GM21528 (cell line): ENCODE measurements around the gene SYNDIG1.
A peak's percentile ranks its signal among the peaks of the same experiment; 100 is the strongest.
"Not testable (repeated sequence)": the region's sequence is repeated elsewhere in the genome, so short reads cannot be mapped to it uniquely, and the experiment has no call there.

ENCODE experiments used
- ATAC-seq: cut with Tn5 transposase; IDR thresholded peaks from one replicate; pipeline ENCODE4 v1.9.1; 2021; ENCODE audit warnings: mild to moderate bottlenecking, moderate library complexity; ENCODE audit not compliant: unreplicated experiment, low FRiP score

SYNDIG1 gene

DNA sequence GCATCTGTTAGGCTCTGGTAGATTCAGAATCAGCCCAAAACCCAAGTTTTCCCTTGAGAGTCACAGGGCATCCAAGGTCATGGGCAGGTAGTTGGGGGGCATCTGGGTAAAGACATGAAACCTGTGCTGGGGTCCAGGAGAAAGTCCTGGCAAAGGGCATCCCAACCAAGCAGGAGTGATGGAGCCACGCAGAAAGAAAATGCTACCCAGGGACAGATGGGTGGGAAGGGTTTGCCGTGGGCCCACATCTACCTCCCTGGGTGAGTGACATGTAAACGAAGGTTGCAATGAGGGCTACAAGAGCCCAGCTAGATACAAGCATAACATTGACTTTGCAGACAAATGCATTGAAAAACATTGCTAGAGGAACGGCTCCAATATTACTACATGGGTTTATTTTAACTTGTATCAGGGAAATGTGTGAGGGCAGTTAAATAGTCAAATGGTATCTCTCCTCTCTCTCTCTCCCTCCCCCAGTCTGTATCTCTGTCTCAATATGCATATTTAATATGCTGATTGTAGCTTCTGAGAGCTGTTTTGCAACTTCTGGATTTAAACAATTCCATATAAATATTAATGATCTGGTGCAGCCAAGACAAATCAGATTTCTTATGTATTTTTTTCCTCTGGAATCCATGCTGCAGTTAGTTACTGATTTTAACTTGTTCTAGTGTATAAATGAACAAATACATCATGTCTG is 135.7 kb downstream of the SYNDIG1 start:
- no peak for ATAC-seq

DNA sequence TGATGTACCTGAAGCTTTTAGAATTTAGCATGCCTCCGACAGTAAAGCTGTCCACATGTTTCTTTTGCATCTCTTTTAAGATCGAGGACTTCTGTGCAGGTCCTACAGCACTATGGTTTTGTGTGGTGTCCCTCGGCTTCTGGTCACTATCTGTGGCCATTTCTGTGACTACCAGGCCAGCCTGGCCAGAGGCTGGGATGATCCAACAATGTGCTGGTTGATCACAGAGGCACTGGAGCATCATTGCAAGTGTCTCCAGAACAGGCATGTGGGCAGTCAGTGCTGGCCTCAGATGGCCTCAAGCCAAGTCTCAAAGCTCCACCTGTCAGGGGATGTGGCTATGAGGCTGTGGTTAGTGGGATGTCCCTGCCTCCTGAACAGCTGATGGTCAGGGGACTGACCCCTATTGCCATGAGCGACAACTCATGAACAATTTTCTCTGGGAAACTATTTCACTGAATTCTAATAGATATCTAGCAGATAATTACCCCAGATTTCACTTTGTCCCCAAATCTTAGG is 136.6 kb downstream of the SYNDIG1 start:
- ATAC-seq, result no peak

DNA sequence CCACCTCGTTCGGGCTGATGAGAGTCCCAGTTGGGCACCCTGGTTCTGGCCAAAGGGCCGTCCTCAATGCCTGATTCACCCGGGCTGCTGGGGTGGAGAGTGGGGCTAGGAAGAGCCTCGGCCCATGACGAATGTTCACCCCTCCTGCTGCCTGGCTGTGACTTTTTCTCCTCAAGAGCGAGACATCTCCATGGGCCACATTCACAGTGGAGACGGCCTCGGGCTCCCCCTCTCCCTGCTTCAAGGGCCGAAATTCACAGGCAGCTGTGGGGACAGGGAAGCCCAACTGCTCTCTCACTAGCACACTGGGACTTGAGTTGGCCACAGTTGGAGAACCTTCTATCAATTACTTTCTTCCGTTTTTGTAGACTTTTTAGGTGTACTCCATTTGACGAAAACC is 138.0 kb downstream of the SYNDIG1 start:
- ATAC-seq, result no peak

DNA sequence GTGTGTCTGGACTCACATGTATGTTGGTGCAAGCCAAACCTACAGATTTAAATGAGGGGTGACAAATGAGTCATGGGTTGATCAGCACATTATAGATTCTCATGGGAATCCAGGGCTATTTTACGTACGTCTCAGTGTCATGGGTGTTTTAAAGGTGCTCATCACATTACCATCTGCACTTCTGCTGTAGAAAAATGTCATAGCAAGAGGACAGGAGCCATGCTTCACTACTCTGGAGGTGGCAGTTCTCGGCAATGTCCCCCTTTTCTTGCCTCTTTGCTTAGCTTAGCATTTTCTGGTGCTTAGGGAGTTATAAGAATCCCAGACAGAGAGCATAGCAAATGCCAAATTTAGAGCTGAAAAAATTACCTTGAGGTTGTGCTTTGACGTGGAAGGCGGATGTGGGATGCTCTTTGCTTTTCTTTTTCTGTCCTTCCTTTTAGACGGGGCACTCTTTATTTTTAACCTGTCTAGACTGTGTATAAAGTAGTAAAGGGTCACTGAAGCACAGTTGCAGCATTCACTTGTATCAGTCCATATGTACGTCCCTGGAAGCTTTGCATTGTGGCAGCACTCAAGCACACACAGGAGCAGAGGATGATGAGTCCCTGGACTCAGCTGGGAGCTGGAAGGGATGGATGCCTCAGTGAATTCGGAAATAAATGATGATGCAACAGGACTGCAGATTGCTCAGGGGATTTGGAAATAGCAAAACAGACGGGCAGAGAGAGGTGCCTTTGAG is 139.7 kb downstream of the SYNDIG1 start:
- peak; percentile 81 for ATAC-seq

DNA sequence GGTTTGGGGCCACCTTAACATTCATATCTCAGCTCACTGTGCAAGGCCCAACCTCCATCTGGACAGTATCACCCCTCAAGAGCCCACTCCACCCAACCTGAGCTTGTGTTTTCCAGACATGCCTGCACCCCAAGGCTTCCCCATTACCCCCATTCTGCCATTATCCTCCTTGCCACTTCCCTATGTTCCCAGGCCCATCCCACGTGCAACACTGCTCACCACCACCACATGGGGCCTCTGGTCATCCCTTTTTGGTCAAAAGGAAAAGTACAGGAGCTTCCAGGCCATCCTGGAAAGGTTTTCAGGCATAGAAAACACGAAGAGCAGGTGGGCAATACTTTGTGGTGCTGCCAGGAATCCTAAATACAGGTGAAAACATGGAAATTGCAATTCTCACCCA is 140.3 kb downstream of the SYNDIG1 start:
- no peak for ATAC-seq

DNA sequence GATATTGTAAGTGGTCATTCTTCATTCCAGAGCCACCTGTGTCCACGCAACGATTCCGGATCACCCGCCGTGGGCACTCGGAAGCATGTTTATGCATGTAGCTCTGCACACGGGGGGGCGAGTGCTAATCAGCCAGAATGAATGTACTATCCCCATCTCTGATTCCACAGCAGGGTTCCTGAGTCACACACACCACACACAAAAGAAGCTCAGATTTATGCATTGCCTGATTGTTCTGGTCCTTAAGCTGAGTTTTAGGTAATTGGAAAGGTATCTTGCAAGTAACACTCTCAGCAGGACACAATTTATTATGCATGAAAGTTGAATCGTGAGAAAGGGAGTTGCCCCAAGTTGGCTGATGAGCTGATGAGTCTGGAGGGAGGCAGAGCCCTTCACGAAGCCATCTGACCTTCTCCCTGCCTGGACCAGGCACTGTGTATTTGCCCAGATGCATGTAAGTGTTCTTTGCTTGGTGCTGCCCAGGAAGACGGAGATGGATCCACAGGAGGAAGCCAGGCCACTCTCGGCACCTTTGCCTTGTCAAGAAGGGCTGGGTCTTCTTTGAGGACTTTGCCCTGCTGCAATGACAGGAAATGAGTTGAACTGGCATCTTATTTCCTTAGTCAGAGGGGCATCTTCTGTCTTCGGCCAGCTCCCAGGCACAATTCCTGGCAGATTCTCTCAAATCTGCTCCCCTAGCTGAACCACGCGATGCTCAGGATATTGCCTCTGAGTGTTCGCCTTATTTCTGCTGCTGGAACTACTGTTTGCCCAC is 141.1 kb downstream of the SYNDIG1 start:
- ATAC-seq, result no peak

DNA sequence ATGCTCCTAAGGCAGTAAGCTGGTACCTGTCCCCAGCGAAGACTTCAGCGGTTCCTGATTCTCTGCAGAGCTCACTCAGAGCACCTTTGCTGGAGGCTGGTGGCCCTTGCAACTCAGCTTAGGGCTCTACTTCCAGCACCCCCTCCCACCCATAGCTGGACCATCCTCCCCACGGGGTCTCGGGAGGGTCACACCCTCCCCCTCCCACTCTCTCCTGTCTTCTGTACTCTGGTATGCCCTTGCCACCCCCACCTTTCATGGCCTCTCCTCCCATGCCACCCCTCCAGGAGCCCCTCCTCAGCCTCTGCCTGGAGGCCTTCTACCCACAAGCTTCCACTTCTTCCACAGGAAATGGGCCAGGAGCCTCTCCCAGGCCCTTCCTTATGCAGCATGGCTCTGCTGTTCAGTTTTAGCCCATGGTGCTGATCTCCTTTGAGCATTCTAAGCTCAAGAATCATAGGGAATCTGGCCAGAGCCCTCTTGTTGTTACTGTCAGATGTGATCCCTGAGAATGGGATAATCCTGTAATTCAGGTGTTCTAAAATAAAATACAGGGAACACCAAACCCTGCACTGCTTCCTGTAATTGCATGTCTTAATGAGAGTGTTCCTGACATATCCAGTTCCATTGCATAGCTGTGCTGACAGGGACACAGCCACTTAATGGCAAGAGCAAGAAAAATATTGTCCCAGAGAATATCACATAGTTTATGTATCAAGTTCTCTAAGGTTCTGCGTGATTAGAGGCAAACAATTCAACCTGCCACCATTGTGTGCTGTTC is 142.1 kb downstream of the SYNDIG1 start:
- no peak for ATAC-seq

DNA sequence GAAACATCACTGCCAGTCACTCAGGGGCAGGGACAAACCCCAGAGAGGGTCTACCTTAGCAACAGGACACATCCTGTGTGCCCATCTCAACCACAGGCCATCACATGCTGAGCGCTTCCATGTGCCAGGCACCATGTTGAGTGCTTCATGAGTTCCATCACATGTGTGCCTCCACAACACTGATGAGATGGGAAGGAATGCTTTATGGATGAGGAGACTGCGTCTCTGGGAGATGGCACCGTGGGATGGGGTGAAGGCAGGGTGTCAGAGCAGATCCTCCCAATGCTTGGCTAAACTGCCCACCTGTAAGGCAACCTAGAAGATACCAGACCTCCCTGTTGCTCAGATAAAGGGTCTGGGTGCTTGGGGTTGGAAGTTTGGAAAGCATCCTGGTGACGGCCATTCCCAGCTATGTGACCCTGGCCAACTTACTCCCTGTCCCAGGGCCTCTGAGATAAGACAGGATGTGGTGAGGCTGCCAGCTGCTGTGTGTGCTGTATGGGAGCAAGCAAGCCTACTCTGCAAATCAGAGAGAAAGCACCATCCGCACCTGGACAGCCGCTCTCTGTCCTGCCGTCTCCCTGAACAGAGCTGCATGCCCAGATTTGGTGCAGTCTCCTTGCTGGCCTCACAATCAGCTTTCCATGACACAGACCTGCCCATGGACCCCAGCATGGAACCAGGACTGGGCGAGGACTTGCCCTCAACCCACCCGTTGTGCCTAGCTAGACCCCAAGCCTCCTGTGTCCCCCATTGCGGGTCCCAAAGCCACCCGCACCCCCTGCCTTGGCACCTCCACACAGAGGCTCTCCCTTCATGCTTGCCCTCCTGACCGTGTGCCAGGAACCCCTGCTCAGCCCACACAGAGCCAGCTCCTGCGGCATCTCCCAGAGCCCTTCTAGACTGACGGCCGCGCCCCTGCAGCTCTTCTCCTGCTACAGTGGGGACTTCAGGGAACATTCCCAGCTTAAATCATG is 143.7 kb downstream of the SYNDIG1 start:
- ATAC-seq, result no peak

DNA sequence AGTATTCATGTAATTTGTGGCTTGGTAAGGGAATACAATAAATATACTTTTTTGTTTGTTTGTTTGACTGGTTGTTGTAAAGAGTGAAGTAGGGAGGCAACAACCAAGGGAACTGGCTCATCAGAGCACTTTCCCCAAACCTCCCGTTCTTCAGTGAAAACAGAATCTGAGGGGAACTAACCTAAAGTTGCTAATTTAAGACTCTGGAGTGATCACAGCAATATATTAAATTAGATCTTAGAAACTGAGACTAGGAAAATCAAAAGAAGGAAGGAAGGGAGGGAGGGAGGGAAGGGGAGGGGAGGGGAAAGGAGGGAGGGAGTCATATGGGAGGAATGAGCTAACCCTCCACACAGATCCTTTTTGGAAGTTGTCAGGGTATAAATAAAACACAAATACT is 144.9 kb downstream of the SYNDIG1 start:
- no peak for ATAC-seq

DNA sequence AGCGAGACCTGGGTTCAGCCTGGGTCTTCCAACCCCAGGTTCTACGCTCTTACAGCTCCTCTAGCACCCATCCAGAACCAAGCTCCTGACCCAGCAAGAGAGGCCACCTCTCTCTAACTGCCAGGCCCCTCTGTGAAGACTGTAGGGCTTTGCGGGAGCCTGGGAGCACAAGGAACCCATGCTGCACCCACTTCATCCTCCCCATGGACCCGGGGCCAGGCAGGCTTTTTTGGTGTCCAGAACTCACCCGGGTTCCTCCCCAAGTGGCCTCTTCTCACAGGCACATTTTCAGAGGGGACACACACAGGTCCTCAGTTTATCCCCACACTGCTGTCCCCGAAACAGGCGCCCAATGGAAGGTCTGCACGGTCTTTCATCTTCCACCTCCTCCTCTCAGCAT is 145.9 kb downstream of the SYNDIG1 start:
- ATAC-seq, result no peak

DNA sequence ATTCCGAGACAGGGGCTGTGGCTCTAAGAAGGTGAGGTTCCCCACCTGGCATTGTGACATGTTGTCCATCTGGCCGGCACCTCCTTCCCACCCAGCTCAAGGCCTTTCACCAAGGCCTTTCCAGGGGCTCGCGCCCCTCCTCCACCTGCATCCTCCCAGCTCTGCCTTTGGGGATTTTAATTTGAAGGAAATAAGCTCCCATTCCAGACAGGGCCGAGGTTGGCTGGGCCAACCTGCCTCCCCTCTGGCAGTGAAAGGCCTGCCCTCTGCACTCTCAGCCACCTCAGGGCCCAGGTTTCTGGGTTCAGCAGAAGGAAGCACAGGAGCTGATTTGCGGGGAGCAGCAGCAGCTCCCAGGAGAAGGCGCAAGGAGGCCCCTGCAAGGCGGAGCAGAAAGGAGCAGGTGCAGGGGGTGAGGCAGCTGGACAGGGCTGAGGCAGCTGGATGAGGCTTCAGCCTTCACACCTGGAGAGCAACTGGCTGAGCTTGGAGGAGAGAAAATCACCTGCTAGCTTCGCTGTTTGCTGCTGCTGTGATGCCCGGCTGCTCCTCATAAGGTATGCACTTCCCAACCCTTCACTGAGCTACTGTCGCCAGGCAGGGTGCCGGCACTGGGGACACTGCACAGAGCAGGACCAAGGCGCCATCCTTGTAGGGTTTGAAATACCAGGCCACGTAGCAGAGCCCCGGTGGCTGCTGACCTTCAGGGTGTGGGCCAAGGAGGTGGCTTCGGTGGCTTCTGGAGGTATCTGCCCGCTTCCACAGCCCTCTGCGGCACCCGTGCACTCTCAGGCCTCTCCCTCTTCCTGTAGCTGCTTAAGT is 147.0 kb downstream of the SYNDIG1 start:
- no peak for ATAC-seq

DNA sequence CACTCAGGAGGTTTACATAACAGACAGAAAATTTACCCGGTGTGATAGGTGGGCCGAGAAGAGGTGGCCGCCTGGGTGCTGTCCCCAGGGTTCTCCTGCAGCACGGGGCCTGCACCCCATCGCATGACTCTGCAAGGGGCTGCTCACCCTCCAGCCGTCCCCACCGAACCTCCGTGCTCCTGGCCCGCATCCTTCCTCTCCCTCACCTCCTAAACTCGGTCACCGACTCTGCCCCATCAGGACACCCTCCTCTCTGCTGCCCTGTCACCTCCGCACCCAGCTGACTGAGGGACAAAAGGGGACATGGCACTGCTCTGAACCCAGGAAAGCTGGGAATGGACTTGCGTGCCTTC is 147.6 kb downstream of the SYNDIG1 start:
- no peak for ATAC-seq

DNA sequence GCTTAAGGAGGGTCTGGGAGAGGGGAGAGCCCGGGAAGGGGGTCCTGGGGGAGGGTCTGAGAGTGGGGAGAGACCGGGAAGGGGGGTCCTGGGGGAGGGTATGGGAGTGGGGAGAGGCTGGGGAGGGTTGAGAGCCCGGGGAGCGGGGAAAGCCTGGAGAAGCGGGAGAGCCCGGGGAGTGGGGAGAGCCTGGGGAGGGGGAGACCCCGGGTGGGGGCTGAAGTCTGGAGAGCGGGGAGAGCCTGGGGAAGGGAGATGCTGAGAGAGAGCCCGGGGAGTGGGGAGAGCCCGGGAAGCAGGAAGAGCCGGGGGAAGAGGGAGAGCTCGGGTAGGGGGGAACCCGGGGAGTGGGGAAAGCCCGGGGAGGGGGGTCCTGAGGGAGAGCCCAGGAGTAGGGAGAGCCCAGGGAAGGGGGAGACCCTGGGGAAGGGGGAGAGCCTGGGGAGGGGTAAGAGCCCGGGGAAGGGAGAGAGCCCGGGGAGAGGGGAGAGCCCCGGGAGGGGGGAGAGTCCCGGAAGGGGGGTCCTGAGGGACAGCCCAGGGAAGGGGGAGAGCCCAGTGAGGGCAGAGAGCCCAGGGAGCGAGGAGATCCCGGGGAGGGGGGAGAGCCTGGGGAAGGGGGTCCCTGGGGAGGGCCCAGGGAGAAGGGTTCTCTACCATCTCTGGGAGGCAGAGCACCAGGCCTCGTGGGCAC is 148.5 kb downstream of the SYNDIG1 start:
- ATAC-seq, result no peak

DNA sequence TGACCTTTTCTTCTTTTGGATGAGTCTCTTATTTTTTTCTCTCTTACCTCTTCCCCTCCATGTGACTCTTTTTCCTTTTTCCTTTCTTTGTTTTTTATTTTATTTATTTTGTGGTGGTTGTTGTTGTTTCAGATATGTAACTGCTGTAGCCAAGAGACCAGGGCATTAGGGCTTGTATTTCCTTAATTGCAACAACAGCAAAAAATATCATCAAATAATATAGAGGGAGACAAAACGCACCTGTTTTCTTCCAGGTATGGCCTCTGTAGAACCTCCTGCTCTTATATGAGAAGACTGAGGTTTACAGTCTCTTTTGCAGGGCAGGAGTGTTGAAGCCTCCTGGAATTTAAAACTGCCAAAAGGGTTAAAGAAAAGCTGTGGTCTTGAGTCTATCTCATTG is 149.3 kb downstream of the SYNDIG1 start:
- no peak for ATAC-seq

DNA sequence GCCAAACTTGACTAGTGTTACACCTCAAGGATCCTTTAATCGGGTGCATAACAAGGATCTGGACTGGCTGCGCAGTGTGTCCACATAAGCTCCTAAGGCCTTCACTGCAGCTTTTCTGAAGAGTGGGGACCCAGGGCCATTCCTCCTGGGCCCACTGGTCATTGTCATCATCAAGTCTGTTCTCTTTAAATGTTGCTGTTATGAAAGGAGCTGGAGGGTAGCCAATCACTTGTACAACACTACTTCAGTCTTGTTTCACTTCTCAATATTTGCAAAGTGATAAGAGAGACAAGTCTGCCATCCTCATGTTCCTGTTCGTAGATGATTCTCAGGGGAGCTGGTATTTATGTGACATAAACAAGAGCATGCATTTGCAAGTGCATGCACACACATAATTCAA is 149.8 kb downstream of the SYNDIG1 start:
- ATAC-seq, result no peak

DNA sequence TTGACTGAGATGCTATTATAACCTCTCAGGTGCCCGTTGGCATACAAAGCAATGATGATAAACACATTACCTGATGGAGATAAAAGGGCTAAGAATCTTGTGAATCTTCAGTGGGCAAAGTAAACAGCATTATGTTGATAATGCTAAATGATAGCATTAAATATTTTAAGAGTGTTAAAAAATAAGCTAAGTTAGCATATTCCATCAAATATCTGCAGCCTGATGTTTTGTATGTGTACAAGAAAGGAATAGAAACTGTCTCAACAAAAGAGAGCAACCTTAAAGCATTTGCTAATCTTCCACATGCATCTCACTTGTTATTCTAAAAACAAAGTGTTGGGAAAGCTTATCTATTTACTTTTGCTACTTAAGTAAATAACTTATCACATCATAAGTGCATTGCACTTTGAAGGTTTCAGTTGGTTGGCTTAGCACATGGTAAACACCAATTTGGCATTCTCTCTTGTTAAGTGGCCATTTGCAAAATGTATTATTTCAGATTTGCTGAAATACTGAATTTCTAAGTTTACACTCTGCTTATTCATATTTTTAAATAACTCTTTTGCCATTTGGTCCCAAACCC is 151.6 kb downstream of the SYNDIG1 start:
- ATAC-seq, result no peak

DNA sequence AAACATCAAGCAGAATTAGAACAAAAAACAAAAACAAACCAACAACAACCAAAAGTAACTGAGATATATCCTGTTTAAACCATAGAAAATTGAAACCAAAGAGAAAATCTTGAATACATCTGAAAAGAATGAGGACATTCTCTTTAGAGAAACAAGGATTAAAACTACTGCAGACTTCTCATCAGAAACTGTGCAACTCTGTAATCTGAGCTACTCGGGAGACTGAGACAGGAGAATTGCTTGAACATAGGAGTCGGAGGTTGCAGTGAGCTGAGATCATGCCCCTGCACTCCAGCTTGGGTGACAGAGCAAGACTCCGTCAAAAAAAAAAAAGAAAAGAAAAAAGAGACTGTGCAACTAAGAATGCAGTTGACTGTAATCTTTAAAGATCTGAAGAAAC is 153.4 kb downstream of the SYNDIG1 start:
- no peak for ATAC-seq

DNA sequence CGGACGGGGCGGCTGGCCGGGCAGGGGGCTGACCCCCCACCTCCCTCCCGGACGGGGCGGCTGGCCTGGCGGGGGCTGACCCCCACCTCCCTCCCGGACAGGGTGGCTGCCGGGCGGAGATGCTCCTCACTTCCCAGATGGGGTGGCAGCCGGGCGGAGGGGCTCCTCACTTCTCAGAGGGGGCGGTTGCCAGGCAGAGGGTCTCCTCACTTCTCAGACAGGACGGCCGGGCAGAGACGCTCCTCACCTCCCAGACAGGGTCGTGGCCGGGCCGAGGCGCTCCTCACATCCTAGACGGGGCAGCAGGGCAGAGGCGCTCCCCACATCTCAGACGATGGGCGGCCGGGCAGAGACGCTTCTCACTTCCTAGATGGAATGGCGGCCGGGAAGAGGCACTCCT is 156.7 kb downstream of the SYNDIG1 start:
- ATAC-seq, result not testable (repeated sequence)
